Measurements from ENCODE around the gene NUDT1.

NUDT1 gene

DNA sequence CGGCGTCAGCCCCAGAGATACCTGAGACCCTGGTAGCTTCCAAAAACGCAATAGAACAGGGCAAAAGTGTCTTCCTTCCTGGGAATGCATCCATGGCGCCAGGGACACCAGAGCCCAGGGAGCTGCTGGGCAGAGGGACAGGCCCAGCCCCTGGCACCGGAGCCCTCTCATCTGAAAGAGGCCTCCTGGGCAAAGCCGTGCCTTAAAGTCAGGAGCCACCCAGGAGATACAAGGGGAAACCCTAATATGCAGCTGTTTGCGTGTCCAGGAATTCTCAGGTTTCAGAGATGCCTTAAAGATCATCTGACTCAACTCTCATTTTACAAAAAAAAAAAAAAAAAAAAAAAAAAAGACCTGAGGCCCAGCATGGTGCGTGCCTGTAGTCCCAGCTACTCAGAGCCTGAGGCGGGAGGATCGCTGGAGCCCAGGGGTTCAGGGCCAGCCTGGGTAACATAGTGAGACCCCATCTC, 28.0 kb downstream of the NUDT1 start:
- peak; percentile 34 for DNase-seq (ENCODE audit: low read depth)

DNA sequence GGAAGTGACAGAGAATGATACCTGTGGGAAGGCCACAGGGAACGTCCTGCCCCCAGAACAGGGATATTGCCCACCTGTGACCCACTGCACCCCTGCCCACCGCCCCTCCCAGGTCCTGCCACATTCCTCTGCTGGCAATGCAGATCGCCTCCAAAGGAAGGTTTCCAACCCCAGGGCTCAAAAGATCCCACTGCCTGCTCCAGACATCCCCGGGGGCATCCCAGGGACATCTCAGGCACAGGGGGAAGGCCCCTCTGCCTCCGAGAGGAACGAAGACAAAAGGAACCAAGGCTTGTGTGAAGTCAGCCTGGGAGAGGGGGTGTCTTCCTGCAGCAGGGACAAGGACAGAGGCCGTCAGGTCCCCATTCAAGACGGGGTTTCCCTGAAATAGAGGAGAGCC, 28.5 kb downstream of the NUDT1 start:
- no peak for DNase-seq (ENCODE audit: low read depth)

DNA sequence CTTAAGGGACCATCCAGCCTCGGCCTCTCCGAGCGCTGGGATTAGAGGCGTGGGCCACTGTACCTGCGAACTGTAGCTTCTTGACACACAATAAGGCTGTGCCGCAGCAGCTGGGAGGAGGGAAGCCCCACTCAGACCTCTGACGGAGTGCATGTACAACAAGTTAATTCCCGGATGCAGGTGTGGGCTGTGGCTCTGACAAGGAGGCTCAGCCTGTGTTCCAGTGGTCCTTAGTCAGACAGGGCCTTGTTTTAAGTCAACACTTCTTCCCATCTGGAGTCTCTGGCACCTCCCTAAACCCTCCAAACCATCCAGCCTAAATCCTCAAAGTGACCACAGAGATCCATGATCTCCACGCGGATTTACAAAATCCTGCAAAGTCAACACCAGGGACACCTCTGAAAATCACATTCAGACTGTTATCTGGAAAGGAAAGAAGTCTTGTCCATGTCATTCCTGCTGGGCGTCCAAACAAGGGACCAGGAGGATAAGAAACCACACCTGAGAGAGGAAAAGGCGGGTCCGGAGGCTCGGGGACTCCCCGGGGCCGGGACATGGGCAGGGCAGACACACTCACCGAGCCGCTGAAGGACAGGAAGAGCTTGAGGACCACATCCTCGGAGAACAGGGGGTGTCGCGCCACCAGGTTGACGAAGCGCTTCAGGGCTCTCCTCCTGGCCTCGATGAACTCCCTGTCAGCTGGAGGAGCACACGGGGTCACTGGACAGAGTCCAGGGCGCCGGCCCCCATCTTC, 29.4 kb downstream of the NUDT1 start:
- no peak for DNase-seq (ENCODE audit: low read depth)

DNA sequence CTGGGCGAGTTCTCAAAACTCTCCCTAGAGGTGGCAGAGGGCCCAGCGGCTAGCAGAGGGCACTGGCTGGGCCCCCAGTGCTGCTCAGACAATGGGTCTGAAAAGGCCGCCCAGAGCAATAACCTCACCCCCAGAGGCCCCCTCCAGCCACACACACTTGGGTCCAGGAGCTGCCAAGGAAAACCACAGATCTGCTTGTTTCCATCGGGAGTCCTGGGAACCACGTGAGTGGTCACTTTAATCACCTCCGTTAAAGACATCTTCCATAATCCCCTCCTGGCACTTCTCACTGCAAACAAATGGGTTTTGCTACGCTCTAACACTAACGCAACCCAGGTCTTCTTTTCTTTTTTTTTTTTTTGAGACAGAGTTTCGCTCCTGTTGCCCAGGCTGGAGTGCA, 30.0 kb downstream of the NUDT1 start:
- no peak for DNase-seq (ENCODE audit: low read depth)

DNA sequence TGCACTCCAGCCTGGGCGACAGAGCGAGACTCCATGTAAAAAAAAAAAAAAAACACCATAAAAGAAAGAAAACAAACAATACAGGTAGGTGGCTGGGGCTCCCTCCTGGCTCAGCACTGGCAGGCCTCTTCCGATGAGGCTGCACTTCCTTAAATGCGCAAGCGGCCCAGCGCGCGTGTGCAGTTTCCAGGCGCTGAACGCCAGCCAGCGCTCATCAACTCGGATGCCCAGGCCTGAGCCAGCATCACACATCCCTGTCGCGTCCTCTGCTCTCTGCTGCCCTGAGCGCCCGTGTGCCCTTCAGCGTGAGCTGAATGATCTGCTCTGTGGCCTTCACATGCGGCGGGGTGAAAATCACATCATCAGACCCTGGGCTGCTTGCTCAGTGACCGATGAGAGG, 31.8 kb downstream of the NUDT1 start:
- DNase-seq (ENCODE audit: low read depth) = no peak

DNA sequence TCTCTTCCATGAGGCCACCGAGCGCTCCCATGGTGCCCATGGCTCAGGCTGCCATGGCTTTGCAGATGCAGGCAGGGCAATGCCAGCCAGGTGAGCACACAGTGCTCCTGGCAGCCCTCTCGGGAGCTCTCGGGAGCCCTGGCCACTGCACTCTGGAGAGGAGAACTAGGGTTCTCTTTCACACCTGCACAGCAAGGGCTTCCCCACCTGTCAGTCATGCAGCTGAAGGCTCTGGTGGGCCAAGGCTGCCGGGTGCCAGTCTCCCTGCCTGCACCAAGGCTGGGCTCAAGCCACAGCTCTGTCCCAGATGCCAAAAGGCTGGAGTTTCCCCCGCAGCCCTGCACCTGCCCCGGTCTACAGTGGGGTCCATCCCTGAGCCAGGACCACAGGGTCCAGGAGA, 32.6 kb downstream of the NUDT1 start:
- DNase-seq (ENCODE audit: low read depth) = no peak

DNA sequence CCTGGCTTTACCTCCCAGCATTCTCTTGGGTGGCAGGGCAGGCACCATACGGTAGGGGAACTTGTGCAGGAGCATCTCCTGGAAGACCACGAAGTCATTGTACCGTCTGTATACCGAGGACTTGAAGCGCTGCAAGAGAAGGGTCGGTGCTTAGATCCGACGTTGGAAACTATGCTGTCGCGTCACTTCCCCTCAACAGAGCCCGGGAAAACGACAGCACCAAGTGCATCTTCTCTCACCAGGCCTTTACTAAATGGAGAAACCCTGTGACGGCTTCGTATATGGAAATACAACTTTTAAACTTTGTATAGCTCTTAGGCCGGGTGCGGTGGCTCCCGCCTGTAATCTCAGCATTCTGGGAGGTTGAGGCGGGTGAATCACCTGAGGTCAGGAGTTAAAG, 33.1 kb downstream of the NUDT1 start:
- DNase-seq (ENCODE audit: low read depth) = no peak

DNA sequence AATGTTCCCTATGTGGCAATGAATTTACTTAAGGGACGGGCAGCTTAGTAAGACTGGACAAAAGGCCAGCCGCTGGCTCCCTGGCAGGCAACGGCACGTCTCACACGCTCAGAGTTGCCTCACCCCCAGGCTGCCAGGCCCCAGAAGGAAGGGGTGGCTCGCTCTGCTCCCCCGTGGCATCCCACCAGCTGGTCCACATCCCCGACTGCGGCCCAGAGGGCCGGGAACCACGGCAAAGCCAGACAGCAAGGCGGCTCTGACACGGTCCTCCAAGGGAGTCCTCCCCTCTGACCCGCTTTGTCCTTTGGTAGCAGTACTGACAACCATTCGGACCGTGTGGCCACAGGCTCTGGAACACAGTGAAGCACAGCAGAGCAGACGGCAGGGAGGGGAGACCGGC, 34.1 kb downstream of the NUDT1 start:
- DNase-seq (ENCODE audit: low read depth) = no peak

DNA sequence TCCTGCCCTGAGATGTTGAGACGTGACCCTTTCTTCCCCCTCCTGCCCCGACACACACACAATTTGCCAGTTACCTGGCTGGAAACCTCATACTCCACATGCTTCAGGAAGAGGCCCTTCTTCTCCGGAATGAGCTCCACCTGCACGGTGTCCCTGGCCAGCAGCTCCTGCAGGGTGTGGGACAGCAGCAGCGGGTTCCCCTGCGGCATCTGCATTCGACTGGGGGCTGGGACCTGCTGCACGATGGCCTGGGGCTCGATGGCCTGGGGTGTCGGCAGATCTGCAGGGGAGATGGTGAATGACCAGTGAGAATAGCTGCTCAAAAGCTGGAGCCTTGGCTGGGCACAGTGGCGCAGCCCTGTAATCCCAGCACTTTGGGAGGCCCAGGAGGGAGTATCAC, 36.0 kb downstream of the NUDT1 start:
- DNase-seq (ENCODE audit: low read depth) = no peak

DNA sequence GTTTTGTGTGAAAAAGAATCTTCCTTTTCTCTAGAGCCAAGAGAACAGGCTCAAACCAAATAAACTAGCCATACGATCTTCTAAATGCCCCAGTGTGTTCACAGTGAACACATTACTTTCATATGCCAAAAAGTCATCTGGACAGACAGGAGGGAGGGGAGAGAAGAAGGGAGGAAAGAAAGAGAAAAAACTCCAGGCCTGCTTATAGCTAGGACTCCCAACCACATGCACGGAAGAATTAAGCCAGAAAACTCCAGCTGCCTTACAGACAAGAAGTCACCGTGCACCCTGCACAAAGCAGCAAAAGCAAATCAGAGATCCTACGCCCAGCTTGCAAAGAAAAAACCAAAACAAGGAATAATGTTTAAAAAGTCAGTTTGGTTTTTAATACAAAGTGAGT, 37.9 kb downstream of the NUDT1 start:
- DNase-seq (ENCODE audit: low read depth) = no peak

DNA sequence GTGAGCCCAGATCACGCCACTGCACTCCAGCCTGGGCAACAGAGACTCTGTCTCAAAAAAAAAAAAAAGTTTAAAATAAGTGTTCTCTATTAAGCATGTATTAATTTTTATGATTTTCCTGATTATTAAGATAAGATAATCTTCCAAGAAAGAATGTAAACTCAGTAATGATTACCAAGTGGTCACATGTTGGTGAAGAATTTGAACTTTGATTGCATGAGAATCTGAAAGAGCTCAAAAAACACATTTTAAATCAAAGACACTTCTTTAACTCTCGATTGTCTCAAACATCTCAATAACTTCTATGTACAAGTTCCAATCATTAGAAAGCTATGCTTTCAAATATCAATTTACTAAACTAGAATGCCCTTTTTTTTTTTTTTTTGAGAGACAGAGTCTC, 38.4 kb downstream of the NUDT1 start:
- DNase-seq (ENCODE audit: low read depth) = no peak

DNA sequence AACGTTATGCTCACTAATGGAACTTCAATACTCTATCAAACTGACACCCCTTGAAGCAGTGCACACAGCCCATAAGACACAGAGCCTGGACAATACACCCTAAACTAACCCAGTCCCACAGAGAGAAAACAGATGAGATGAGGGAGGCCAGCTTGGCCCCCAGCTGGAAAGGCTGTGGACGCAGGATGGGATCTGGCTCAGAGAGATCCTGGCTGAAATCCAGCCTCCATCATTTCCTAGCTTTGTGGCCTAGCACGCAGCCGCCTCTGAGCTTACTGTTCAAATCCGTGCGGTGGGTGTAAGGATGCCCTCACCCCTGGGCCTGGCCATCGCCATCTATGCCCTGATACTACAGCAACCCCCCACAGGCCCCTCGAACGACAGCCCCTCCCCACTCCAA, 39.5 kb downstream of the NUDT1 start:
- DNase-seq (ENCODE audit: low read depth) = no peak

DNA sequence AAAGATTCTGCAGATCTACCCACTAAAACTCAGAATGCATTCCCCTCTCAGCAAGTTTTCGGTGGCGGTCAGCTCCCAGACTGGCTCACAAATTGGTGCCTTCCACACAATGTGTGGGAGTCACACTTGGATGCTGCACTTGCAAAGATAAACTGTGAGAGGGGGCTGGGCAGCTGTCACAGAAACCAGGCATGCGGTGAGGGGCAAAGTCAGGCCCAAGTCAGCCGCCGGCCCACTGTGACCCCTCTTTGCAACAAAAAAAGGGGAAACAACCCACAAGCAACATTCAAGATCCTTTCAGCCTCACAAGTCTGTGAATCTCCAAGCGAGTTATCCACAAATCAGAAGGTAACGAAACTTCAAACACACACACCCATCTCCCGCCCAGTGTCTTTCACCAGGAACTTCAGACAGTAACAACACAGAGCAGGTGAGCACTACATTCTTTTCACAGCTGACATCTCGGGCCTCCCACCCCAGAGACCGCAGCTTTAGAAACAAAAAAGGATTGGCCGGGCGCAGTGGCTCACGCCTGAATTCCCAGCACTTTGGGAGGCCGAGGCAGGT, 40.2 kb downstream of the NUDT1 start:
- DNase-seq (ENCODE audit: low read depth) = no peak

DNA sequence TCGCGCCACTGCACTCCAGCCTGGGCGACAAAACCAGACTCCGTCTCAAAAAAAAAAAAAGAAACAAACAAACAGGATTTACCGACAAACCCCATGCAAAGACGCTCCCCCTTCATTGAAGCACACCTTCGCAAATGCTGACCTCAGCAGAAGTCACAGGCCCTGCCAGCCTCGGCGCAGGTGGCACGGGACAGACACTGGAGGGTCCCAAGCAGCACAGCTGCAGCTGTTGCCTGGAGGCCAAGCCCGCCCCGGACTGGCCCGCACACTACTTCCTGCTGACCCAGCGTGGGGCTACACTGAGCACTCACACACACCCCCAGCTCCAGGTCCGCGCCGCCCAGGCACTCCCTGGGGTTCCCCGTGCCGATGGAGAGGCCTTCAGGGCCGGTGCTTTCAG, 41.0 kb downstream of the NUDT1 start:
- DNase-seq (ENCODE audit: low read depth) = no peak

DNA sequence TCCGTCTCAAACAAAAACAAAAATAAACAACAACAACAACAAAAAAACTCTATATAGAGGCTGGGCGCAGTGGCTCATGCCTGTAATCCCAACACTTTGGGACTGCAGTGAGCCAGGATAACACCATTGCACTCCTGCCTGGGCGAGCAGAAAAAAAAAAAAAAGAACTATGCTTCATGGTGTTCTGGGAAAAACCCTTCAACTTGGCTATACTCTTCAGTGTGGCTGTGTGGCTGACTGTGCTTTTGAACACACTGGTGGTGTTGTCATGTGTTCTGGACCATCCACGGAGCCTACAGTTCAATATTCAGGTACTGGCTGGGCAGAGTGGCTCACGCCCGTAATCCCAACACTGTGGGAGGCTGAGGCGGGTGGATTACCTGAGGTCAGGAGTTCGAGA, 45.7 kb downstream of the NUDT1 start:
- DNase-seq (ENCODE audit: low read depth) = no peak

DNA sequence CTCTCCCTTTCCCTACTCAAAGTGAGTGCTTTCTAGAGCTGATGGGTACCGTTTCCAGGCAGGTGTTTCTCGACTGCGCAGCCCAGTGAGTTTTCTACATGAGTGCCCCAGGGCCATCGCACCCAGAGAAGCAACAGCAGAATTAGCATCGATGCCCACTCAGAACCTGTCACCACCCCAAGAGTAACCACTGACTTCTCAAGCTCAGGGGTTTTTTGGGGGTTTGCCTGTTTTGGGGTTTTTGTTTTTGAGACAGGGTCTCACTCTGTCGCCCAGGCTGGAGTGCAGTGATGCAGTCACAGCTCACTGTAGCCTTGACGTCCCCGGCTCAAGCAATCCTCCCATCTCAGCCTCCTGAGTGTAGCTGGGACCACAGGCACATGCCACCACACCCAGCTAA, 46.5 kb downstream of the NUDT1 start:
- DNase-seq (ENCODE audit: low read depth) = no peak

DNA sequence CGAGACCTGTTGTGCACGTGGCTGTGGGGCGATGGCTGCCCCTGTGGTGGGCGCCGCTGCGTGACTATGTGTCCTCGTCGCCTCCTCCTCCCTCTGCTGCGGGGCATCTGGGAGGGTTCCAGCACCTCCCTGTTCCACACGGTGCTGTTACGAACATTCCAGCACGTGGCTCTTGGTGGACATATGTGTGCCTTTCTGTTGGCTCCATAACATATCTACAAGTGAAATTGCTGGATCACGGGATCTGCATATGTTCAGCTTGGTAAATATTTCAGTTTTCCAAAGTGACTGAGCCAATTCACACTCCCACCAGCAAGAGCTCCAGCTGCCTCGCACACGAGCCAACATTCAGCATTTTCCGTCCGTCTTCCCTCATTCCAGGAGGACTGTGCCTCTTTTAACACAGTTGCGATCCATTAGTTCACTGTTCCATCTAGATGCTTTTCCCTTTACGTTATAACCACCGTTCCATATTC, 47.1 kb downstream of the NUDT1 start:
- no peak for DNase-seq (ENCODE audit: low read depth)

DNA sequence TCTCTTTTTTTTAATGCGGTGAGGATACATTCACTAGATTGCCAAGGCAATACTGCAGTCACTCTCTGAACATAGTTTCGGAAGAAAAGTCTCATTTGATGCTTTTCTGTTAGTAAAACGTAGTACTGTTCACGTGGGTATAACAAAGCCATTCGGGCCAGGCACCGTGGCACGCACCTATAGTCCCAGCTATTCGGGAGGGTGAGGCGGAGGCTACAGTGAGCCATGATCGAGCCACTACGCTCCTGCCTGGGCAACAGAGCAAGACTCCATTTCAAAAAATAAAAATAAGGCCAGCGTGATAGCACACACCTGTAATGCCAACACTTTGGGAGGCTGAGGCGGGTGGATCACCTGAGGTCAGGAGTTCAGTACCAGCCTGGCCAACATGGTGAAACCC, 47.6 kb downstream of the NUDT1 start:
- no peak for DNase-seq (ENCODE audit: low read depth)

DNA sequence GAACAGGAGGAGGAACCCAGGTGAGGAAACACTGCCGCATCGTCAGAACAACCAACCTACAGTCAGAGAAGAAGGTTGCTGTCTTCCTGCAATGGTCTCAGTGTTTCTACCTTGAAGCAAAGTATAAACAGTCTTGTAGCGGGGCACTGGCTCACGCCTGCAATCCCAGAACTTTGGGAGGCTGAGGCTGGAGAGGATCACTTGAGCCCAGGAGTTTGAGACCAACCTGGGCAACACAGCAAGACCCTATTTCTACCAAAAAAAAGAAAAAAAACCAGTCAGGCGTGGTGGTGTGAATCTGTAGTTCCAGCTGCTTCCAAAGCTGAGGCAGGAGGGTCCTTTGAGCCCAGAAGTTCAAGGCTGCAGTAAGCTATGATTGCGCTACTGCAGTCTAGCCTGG, 48.9 kb downstream of the NUDT1 start:
- DNase-seq (ENCODE audit: low read depth) = no peak

DNA sequence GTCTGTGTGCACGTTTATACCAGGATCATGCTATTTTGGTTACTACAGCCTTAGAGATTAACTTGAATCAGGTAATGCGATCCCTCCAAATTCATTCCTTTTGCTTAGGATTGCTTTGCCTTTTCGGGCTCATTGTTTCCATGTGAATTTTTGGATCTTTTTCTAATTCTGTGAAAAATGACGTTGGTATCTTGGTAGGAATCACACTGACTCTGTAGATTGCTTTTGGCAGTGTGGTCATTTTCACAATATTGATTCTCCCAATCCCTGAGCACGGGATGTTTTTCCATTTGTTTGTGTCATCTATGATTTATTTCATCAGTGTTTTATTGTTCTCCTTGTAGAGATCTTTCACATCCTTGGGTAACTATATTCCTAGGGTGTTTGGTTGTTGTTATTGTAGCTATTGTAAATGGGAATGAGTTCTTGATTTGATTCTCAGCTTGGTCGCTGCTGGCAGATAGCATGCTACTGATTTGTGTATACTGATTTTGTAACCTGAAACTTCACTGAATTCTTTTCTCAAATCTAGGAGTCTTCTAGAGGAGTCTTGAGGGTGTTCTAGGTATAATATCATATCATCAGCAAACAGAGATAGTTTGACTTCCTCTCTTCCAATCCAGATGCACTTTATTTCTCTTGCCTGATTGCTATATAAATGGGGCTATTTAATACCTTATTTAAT, 54.1 kb downstream of the NUDT1 start:
- peak; percentile 60 for DNase-seq (ENCODE audit: low read depth)

DNA sequence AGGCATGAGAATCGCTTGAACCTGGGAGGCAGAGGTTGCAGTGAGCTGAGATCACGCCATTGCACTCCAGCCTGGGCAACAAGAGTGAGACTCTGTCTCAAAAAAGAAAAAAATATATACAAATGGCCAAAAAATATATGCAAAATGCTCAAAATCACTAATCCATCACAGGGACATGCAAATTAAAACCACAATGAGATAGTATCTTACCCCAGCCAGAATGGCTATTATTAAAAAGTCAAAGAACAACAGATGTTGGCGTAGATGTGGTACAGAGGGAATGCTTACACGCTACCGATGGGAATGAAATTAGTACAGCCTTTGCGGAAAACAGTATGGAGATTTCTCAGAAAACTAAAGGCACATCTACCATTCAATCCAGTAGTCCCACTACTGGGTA, 54.8 kb downstream of the NUDT1 start:
- no peak for DNase-seq (ENCODE audit: low read depth)

DNA sequence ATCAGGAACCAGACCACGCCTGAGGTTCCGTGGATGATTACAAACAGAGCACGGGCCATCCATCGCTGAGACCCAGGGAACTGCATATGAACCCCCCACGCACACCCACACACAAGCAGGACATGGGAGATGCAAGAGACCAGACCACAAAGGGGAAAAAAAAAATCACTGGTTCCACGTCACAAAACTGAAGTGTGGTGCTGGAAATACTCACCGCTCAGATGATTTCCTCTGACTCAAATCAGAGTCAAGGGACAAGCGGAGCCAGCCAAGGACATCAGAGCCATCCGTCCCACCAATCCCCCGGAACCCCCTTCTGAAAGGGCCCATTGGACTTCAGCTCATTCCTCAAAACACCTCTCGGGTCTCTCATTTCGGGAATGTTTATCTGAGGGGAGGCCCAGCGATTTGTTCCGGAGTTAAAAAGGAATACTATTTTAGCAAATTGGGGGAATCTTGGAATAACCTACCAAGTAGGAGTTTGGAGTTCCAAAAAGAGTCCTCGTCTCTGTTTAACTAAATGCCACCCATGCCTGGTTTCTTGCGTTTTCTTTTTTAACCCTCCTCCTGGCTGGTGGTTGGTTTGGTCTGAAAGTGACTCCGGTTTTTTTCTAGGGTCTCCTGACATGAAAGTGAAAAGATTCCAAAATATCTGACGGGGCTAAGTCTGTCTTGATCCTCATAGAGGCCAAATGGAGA, 57.3 kb downstream of the NUDT1 start:
- DNase-seq (ENCODE audit: low read depth) = peak; percentile 77
